Lower leg skin (tissue), 4 donors: Measurements from ENCODE around the gene KPNA3. TPM values are rescaled to one million over a fixed set of nuclear protein-coding genes. Genes with fewer than 3 reads are reported as not detected.
"Not testable (repeated sequence)": the region's sequence is repeated elsewhere in the genome, so short reads cannot be mapped to it uniquely, and the experiment has no call there.

ENCODE experiments used
- DNase-seq, 2 donors: peaks; one replicate each; pipeline ENCODE4 v3.0.0-alpha.2; 2019; ENCODE audit warnings: low spot score in 2 of 2
- H3K4me3 ChIP-seq: fragments of 200-600 bp; sonication (generic); 2 replicates; pipeline ENCODE4 v1.5.1; 2017; ENCODE audit warnings: mild to moderate bottlenecking, low read depth; ENCODE audit not compliant: poor library complexity, severe bottlenecking
- POLR2A ChIP-seq, 2 donors: fragments of 450-650 bp; IDR thresholded peaks; one replicate each; pipeline ENCODE4 v1.6.1; 2016 to 2017; ENCODE audit warnings: antibody characterized with exemption in 2 of 2, mild to moderate bottlenecking in 1 of 2, moderate library complexity in 1 of 2
- WGBS, 2 donors: methylation state at CpG; one replicate each; pipeline ENCODE4 v1.1.5; 2018; 5-methylcytosine and 5-hydroxymethylcytosine counted together
- intact Hi-C: fragments of 100-400 bp; cut with DNase I; formaldehyde crosslinking; loops from one replicate; pipeline ENCODE4 v1.15.0; 2023; ENCODE audit warnings: low total_unique reads
- total RNA-seq, 4 donors: library from RNA; depleted of rRNA; stranded (reverse); fragments of >200 nt; gene quantifications; one replicate each; pipeline ENCODE4 v1.1.0, GENCODE V29; 2016
- TF ChIP-seq, protein P1 (sequence below), 3 donors: fragments of 450-650 bp; IDR thresholded peaks; one replicate each; pipeline ENCODE4 v1.5.1; 2016; ENCODE audit warnings: antibody characterized with exemption in 3 of 3, mild to moderate bottlenecking in 3 of 3, moderate library complexity in 2 of 3

Gene KPNA3
- total RNA-seq, 4 donors from 2014 or later = 17.7 to 25.0 (median 24.8) TPM

DNA sequence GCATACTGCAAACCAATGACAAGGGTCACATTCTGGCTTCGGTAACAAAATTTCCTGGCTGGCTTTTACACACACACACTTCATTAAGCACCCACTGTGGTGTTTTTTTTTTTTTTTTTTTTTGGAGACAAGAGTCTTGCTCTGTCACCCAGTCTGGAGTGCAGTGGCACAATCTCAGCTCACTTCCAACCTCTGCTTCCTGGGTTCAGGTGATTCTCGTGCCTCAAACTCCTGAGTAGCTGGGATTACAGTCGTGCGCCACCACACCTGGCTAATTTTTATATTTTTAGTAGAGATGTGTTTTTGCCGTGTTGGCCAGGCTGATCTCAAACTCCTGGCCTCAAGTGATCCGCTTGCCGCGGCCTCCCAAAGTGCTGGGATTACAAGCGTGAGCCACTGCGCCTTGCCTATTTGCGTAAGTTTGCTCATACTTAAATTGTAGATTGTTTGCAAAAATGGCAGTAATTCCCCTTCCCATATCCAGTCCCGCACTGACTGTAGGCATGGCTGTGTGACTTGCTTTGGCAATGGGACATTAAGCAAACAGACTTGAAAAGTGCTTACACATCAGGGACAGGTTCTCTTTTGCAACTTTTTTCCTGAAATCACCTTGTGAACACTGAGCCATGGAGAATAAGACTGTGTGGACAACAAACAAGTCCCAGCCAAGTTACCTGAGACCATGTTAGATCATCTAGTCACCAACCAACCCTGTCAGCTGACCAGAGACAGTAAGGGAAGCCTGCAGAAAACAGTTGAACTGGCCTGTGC lies 59.1 kb downstream of the KPNA3 start:
- no peak for DNase-seq
- TF ChIP-seq, protein P1, sequence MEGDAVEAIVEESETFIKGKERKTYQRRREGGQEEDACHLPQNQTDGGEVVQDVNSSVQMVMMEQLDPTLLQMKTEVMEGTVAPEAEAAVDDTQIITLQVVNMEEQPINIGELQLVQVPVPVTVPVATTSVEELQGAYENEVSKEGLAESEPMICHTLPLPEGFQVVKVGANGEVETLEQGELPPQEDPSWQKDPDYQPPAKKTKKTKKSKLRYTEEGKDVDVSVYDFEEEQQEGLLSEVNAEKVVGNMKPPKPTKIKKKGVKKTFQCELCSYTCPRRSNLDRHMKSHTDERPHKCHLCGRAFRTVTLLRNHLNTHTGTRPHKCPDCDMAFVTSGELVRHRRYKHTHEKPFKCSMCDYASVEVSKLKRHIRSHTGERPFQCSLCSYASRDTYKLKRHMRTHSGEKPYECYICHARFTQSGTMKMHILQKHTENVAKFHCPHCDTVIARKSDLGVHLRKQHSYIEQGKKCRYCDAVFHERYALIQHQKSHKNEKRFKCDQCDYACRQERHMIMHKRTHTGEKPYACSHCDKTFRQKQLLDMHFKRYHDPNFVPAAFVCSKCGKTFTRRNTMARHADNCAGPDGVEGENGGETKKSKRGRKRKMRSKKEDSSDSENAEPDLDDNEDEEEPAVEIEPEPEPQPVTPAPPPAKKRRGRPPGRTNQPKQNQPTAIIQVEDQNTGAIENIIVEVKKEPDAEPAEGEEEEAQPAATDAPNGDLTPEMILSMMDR (IDR thresholded peaks at IDR 0.05) = no peak
- TF ChIP-seq POLR2A (IDR thresholded peaks at IDR 0.05) = no peak
- no peak overlapping the region for H3K4me3 ChIP-seq
- intact Hi-C loops = no loop called here
- WGBS, 2 donors = 86 to 91% methylated on average over 12 of the region's 12 CpGs

DNA sequence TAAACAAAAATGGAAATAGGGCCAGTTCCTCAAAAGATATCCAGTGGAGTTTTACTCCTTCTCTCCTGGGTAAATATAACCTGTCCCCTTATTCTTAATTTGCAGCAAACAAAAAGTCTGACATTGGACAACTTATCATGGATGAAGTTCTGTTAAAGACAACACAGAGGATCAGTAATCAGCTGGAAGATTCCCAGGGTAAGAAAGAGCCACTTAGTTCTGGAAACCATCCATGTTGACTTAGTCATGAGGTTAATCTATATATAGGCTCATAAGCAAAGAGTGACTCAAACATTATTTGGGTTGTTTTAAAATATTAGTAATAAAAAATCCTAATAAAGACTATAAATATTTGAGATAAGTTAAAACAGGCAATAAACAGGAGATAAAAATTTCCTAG lies 60.7 kb downstream of the KPNA3 start:
- intact Hi-C loops = no loop called here

DNA sequence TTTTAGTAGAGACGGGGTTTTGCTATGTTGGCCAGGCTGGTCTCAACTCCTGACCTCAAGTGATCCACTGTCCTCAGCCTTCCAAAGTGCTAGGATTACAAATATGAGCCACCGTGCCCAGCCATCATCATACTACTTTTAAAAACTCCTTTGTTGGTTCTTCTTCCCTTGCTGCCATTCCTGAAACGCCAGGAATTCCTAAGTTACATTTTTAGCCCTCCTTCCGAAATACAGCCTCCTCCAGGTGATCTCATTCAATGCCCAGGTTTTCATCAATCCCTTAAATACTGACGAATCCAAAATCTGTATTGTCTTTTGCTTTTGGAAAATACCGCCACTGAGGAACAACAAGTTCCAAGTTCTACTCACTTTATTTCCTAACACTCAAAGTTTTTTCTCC lies 75.9 kb downstream of the KPNA3 start:
- 95 to 99% methylated on average over 6 of the region's 6 CpGs for WGBS, 2 donors
- intact Hi-C loops = no loop called here
- TF ChIP-seq POLR2A (IDR thresholded peaks at IDR 0.05) = no peak
- TF ChIP-seq, protein P1 (IDR thresholded peaks at IDR 0.05) = no peak
- H3K4me3 ChIP-seq = no peak overlapping the region
- no peak for DNase-seq

More for the DNA sequence above, 60.7 kb downstream of the KPNA3 start:
- DNase-seq = no peak
- no peak overlapping the region for H3K4me3 ChIP-seq
- TF ChIP-seq POLR2A (IDR thresholded peaks at IDR 0.05) = no peak
- TF ChIP-seq, protein P1 (IDR thresholded peaks at IDR 0.05) = no peak

DNA sequence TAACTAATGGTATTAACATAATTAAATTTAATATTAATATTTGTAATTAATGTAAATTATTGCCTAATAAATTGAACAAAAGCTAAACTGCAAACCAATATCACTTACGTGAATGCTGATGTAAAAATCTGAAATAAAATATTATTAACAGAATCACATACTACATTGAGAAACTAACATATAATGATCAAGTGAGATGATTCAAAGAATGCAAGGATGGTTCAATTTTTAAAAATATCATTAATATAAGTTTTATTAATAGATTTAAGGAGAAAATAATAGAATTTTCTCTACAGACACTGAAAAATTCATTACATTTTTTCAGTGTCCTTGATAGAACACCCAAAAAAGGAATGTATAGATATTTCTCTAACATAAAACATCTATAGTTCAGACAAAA lies 77.7 kb downstream of the KPNA3 start:
- no peak for DNase-seq
- H3K4me3 ChIP-seq = no peak overlapping the region
- 95 to 98% methylated on average over 1 of the region's 1 CpG for WGBS, 2 donors
- no peak for TF ChIP-seq POLR2A (IDR thresholded peaks at IDR 0.05)
- TF ChIP-seq, protein P1 (IDR thresholded peaks at IDR 0.05) = no peak
- intact Hi-C loops = no loop called here

DNA sequence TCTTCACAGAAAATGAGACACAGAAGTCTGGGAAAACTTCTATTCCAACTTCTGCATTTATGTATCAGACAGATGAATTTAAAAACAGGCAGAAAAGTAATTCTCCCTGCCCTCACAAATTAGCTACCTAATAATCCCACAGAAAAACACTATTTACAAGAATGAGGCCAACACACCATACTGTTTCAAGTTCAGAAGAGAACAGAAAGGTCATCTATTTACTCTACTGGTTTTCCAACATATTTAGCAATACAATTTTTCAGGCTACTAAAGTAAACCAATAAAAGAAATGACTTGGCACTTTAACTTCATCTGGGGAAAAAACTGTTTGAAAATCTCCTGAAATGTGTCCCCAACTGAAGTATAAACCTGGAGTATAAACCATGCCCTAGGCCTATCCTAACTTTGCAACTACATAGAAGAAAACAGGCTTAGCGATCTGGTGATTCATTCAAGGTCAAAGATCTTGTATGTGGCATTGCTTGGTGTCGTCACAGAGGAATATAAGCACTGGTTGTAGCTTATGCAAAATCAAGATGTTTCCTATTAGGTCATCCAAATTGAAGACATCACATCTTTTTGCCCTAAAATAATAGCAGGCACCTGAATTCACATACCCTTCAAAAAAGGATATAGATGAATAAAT lies 81.1 kb downstream of the KPNA3 start:
- no peak overlapping the region for H3K4me3 ChIP-seq
- DNase-seq = no peak
- TF ChIP-seq, protein P1 (IDR thresholded peaks at IDR 0.05) = no peak
- no peak for TF ChIP-seq POLR2A (IDR thresholded peaks at IDR 0.05)
- 78 to 86% methylated on average over 2 of the region's 2 CpGs for whole genome bisulfite sequencing, 2 donors
- intact Hi-C loops = no loop called here

DNA sequence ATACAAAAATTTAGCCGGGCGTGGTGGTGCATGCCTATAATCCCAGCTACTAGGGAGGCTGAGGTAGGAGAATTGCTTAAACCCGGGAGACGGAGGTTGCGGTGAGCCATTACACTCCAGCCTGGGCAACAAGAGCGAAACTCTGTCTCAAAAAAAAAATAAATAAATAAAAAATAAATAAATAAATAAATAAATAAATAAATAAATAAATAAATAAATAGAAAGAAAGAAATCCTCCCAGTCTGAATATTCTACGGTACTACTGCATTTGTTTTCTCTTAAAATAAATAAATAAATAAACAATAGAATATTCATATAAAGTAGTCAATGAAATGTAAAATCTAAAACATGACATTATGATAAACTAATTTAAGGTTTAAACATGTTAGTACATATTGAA lies 88.2 kb downstream of the KPNA3 start:
- intact Hi-C loops, DNase-seq, H3K4me3 ChIP-seq: not testable (repeated sequence)
- WGBS, 2 donors = 98% methylated on average over 7 of the region's 7 CpGs
